ENCODE measurements around the gene PPP1R17.

The PPP1R17 gene

DNA sequence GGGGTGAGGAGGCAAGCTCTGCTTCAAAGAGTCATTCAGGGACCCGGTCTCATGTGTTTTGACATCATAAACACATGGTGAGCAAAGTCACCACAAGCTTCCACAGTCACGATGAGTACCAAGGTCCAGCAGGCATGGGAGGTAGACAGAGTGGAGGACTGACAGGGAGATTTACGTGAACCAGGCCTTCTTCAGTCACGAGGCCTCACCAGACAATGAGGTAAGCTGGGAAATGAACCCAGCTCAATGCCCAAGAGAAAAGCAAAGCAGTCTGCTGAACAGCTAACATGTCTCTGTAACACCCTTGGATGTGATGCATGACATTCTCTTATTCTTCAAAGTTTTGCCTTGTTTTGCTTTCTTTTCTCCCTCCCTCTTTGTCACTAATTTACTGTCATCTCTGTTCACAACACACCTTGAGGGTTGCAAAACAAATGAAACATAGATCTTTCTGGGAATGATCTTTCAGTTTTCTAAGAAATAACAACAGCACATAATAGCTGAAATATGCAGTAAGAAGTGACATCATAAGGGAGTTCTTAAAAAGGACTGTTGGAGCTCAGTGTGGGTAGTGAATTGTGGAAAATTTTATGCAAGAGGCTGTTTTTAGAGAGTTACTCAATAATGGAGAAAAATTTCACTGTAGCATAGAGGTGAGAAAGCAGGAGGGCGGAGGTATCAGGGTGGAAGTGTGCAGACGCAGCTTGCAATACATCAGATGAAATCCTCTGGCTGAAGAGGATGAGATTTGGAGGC lies 9.0 kb downstream of the PPP1R17 start:
- in situ Hi-C loops (cut with MboI; ENCODE audit: low sequenced_read_pairs): no loop called here

DNA sequence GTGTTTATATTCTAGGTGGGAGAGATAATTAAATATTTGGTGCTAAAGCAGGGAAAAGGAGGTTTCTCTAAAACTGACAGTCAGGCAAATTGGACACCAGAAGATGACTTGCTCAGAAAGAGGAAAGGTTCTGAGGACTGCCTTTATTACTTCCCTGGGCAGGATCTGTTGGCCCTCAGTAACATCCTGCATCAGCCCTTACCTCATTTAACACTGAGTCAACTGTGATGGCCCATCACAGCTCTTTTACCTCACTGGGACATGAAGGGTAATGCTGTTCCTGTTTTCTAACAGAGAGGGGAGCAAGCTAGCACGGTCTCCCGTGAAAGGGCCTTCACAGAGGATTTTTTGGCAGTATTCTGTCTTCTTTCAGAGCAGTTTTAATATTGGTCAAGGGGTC lies 12.0 kb downstream of the PPP1R17 start:
- in situ Hi-C loops (cut with MboI; ENCODE audit: low sequenced_read_pairs): no loop called here

DNA sequence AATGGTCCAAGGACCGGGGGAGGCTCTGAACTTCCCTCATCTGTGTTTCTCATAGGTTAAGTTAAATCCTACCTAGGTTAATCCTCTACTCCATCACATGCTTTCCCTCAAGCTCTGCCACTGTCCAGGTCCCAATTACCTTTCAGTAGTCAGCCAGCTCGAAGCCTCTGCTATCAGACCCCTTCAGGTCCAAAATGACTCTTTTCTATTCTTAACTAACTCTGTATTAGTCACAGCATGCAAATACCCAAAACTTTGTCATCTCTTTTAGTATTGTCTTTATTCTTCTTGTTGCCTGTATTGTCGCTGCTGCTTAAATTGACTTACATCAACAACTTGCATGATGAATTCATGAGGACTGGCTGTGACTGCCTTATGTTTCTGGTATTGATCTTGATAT lies 15.3 kb downstream of the PPP1R17 start:
- in situ Hi-C loops (cut with MboI; ENCODE audit: low sequenced_read_pairs): no loop called here

DNA sequence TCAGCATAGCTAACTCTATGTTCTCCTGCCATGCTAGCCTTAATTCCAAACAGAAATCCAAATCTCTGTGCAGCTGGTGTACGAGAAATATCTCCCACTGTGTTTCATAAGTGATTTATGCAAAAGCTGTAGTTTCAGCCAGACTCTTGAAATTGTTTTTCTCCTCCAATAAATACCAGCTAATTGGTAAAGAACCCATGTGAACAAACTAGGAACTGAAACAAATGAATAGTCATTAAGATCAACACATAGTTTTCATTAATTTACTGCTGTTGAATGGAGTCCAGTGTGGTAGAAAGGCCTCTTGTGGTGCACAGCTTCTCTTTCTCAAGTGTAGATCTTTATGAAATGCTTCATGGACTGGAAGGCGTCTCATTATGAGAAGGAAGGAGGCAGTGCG lies 18.4 kb downstream of the PPP1R17 start:
- in situ Hi-C loops (cut with MboI; ENCODE audit: low sequenced_read_pairs): no loop called here

DNA sequence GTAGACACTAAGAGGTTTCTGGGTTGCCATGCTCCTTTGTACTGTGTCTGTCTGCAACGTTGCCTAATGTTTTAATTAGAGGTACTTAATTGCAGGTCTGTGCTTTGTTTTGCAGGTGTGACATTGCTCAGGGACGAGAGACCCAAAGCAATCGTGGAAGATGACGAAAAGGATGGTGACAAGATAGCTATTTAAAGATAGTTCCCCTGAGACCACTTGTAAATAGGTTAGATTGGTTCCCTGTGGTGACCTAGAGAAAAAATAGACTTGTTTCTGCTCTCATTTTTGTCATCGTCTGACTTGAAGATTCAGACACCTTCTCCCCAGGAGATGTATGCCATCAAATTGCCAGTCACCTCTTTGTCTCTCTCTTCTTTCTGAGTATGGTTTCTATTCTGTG lies 20.1 kb downstream of the PPP1R17 start:
- in situ Hi-C loops (cut with MboI; ENCODE audit: low sequenced_read_pairs): no loop called here

DNA sequence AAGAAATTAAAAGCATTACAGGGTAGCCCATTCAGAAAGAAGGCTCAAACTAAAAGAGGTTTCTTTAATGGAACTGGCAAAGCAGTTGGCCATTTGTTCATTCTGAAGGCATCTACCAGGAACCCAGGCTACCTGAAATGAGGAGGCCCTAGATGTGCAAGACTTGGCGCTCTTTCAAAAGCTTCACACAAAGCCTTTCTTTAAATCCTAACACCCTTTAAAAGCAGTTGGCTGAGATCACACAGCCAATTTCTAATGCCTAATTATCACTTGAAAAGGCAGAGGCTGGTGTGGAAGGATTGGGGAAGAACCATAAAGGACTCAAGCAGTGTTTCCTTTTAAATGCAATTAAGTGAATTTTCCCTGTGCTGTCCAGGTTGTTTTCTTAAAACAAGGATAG lies 23.2 kb downstream of the PPP1R17 start:
- in situ Hi-C loops (cut with MboI; ENCODE audit: low sequenced_read_pairs): no loop called here

DNA sequence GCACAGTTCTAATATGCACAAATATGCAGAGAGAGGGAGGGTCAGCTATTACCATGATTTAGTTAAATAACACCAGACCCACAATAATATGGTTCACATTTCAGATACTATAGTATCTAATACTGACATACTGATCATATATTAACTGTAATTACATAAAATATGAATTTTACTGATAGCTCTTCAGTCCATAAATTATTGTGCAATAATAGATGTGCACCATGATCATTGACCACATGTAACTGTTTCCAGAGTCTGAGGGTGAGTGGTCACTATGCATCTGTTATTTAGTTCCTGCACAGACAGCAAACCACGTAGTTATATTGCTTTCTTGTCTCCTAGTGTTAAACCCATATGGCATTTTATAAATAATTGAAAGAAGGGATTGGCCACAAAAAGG lies 29.3 kb downstream of the PPP1R17 start:
- in situ Hi-C loops (cut with MboI; ENCODE audit: low sequenced_read_pairs): no loop called here

DNA sequence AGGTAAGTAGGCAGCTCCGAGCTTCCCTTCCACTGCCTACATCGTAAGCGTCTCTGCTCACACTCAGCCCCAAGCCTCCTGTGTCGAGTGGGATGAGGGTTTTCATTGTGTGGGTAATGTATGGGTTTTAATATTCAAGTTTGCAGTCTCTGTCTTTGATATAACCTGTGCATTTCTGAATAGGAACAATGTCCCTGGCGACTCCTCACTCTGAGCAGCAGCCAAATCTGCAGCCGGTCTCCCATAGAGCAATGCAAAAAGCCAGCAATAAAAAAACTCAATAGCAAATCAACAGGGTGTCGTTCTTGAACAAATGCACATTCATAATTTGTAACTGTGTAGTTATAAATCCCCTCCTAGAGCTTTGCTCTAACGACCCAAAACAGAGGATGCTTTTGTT lies 33.4 kb downstream of the PPP1R17 start:
- in situ Hi-C loops (cut with MboI; ENCODE audit: low sequenced_read_pairs): no loop called here

DNA sequence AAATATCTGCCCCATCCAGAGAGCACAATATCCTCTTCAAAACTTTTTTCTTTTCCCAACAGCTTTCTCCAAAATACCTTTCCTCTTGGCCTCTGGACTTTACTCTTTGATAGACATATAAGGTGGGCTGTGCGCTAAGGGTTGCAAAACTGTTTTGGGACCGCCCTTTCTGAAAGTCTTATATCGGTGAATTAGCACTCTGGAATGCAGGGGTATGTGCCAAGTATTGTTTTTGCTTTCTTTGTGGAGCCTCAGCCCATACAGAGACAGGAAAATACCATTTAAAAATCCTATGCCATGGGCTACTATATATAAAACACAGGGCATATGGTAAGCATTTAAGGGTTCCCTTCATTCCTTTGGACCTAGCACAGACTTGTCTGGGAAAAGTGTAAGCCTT lies 37.7 kb downstream of the PPP1R17 start:
- in situ Hi-C loops (cut with MboI; ENCODE audit: low sequenced_read_pairs): no loop called here

DNA sequence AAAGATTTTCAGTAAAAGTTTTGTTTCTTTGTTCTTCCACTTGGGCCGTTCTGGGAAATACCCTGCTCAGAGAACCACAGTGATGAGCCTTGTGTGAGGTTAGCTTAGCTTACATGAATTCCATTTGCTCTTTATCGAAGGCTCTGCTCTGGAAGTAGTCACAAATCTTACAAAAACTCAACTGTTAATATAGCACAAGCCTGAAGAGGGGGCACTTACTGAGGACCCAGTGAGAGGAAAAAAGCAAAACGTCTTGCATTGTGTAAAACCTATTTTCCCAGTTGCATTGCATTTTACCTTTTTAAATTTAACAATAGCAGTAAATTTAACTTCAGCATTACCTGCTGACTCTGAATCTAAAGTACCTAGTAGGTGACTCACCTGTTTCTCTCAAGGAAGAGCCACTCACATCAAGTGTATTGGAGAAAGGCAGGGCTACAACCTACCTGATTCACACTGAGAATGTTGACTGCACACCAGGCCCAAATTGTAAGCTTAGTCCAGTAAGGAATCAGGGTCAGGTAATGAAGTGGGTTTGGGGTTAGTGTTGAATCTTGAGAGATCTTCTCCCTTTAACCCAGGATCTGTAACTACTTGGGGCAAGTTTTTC lies 42.3 kb downstream of the PPP1R17 start:
- in situ Hi-C loops (cut with MboI; ENCODE audit: low sequenced_read_pairs): no loop called here

DNA sequence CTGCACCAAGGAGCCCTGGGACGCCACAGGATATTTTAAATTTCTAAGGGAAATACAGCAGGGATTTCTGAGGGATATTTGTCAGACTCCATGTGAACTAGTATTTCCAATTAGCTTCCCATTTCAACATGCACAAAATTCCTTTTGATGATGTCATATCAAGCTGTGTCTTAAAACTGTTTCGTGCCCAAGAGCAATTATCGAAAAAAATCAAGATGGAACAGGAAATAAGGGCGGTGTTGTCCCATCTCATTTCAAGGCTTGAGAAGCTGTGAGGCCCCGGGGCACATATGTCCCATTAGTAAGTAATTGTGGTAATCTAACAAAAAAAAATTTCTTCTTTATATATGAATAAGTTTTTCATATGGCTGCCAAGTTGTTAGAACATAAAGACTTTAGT lies 47.4 kb downstream of the PPP1R17 start:
- in situ Hi-C loops (cut with MboI; ENCODE audit: low sequenced_read_pairs): no loop called here

DNA sequence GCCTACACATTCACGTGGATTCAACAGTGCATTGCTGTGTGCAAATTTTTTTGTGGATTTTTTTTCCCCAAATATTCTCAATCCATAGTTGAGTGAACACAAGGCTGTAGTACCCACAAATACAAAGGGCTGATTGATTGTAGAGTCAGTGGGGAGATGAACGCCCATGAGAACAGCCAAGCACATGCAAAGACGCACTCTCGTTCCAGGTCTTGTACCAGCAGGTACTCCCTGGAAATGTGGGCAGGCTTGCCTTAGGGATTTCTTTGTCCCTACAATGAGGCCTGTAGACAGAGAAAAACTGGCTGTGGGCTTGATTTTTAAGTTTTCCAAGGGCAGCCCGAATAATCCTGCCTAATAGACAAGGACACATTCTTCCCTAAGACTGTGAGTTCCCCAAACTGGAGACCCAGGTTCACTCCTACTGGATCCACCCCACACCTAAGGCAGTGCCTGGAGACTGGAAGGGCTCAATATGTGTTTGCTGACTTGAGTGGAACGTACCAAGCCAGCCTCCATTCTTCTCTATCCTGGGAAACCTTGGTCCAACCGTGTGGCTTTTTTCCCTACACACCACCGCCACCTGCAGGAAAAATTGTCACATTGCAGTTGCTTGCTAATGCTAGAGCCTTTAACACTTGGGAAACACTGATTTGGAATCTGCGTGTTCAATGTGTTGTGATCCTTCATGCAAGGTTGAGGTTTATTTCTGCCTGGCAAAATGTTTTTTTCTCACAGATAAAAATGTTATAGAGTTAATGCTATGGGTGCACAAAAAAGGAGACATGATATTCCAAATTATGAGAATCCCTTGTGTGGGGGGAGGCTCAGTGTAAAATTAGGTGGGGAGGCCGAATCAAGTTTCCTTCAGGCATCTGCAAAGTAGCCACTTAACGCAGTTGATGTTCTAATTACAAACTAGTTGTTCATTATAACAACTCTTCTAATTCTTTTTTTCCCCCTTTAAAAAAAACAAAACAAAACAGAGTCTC lies 49.3 kb downstream of the PPP1R17 start:
- in situ Hi-C loops (cut with MboI; ENCODE audit: low sequenced_read_pairs): no loop called here

DNA sequence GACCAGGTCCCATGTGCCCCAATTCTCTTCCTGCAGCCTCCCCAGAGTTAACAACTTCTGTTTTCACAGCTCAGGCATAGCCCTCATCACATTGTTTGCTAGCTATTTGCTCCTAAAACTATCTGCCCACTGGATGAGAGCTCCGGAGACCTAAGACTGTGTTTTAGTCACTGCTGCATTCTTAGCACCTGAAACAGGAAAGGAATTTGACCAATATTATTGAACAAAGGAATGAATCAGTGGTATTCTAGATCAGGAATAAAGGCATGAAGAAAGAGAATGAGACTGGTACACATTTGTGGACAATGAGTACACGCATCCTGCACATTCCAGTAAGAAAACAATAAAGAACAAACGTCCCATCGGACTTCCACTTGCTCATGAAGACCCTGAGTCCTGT lies 54.8 kb downstream of the PPP1R17 start:
- in situ Hi-C loops (cut with MboI; ENCODE audit: low sequenced_read_pairs): no loop called here

DNA sequence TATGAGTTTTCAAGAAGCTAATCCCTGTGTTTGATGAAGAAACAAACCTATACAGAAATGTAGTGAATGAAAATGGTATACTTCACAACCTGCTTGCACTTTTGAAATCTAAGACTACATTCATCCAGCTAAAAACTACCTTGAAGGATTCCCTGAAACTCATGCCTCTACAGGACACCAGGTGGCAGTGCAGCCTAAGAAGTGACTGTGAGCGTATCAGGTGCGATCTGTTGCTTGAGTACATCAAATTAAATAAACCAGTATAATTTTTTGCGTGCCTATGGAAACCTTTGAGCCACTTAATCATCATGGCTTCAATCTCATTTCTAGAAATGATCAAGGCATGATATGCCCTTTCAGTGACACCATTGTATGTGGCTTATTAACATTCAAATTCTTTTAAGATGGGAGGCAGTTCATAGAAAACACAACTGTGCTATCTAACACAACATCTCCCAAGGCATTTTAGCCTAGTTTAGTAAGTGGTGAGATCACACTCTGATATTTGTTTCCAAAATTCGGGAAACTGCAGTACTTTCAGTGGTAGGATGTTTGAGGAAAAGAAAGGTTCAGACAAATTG lies 57.4 kb downstream of the PPP1R17 start:
- in situ Hi-C loops (cut with MboI; ENCODE audit: low sequenced_read_pairs): no loop called here

DNA sequence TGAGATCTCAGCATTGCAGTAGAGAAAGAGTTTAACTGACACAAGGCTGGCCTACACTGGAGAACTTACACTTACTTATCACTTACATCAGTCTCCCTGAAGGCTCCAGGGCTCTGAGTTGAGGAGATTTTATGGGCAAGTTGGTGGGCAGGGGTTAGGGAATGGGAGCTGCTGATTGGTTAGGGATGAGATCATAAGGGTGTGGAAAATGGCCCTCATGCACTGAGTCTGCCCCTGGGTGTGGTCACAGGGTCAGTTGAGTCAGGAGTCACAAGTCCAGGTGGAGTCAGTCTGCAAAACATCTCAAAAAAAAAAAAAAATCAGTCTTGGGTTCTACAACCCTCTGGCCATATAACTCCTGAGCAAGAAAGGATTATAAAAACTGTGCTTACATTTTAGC lies 60.5 kb downstream of the PPP1R17 start:
- in situ Hi-C loops (cut with MboI; ENCODE audit: low sequenced_read_pairs): no loop called here

DNA sequence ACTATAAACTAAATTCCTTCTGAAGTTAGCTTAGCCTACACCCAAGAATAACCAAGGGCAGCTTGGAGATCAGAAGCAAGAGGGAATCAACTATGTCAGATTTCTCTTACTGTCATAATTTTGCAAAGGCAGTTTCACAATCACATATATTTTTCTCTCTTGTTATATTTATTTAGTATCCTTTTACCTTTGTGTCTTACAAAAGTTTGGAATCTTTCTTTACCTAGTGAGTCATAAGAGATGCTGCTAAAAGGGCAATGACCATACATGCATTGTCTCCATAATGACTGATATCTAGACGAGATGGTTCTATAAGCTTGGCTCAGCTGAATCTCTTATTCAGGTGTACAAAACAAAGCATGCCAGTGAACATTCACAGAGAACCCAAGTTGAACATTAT lies 61.1 kb downstream of the PPP1R17 start:
- in situ Hi-C loops (cut with MboI; ENCODE audit: low sequenced_read_pairs): no loop called here

DNA sequence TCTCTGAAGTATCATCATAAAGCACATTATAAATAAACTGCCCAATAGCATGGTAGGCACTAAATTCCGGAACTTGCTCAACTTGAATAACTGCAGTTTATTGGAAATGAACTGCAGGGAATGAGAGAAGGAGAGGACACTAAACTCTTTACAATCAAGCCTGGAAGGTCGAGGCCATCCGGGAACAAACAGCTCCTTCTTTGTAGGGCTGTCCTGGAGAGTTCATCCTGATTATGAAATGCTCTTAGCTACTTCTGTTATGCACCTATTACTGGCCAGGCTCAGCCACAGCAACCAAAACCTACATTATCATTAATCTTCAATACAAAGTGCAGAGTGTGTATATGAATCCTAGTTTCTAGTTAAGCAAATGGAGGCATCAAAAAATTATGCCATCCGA lies 64.7 kb downstream of the PPP1R17 start:
- in situ Hi-C loops (cut with MboI; ENCODE audit: low sequenced_read_pairs): no loop called here

Measured in hTERT RPE-1 (cell line).